GM12878 (cell line): ENCODE results near the gene ANO8. TPM values are rescaled to one million over a fixed set of nuclear protein-coding genes. Genes with fewer than 3 reads are reported as not detected.

Source experiments
- ATAC-seq: fragments of 200-7000 bp; cut with Tn5 transposase; 3 replicates; pipeline ENCODE4 v1.9.1; 2020; ENCODE audit warnings: mild to moderate bottlenecking, moderate library complexity
- BruUV-seq: library from RNA; stranded (reverse); fragments of 400-500 nt; replicated peaks from 2 replicates; lab custom pipeline; 2021; lab: Mats Ljungman, UMichigan
- CTCF ChIA-PET: fragments of 300-600 bp; sonication (Branson Sonifier 250); formaldehyde crosslinking; extraction: SDS; loops from one replicate; lab custom pipeline; 2021; ENCODE audit warnings: inconsistent platforms; lab: Yijun Ruan, JAX
- POLR2A ChIA-PET: fragments of 350-600 bp; formaldehyde crosslinking; extraction: SDS; loops from one replicate; lab custom pipeline; 2021; ENCODE audit warnings: inconsistent platforms; lab: Charles Lee
- RAD21 ChIA-PET: fragments of 300-600 bp; sonication (Branson Sonifier 250); formaldehyde crosslinking; loops from one replicate; lab custom pipeline; 2023; ENCODE audit warnings: antibody characterized with exemption; ENCODE audit not compliant: unreplicated experiment; lab: Charles Lee
- SMC1A ChIA-PET: fragments of 300-600 bp; sonication (Branson Sonifier 250); formaldehyde crosslinking; loops from one replicate; lab custom pipeline; 2023; ENCODE audit not compliant: unreplicated experiment, uncharacterized antibody; lab: Charles Lee
- DNase-seq: peaks from one replicate; pipeline ENCODE4 v3.0.0-alpha.2; 2011; ENCODE audit warnings: low read depth, low spot score
- FAIRE-seq: peaks from 3 replicates; lab custom pipeline; 2011; peaks lifted over from hg19 to GRCh38; lab: Jason Lieb, UNC
- H2AFZ ChIP-seq: 2 replicates; pipeline ENCODE4 v1.6.0; 2011; ENCODE audit warnings: low read depth, low read length, control low read depth; ENCODE audit not compliant: control insufficient read depth
- H3K27ac ChIP-seq: 2 replicates; pipeline ENCODE4 v1.5.1; 2011; ENCODE audit warnings: control low read depth; ENCODE audit not compliant: control insufficient read depth, insufficient read depth
- H3K27me3 ChIP-seq, 2 experiments: replicated peaks in 1 of 2; 2 replicates each; pipeline versions ENCODE4 v1.6.0 to v1.6.1; 2011; ENCODE audit warnings: low read length in 1 of 2; ENCODE audit not compliant: control insufficient read depth in 2 of 2, insufficient read depth in 2 of 2
- H3K36me3 ChIP-seq, 2 experiments: 2 replicates each; pipeline ENCODE4 v1.5.1; 2011; ENCODE audit warnings: low read length in 1 of 2; ENCODE audit not compliant: control insufficient read depth in 2 of 2, insufficient read depth in 2 of 2
- H3K4me1 ChIP-seq: 2 replicates; pipeline ENCODE4 v1.6.1; 2011; ENCODE audit warnings: mild to moderate bottlenecking, low read length, moderate library complexity, mixed read lengths; ENCODE audit not compliant: control insufficient read depth, insufficient read depth
- H3K4me2 ChIP-seq: 2 replicates; pipeline ENCODE4 v1.6.0; 2011; ENCODE audit warnings: control low read depth; ENCODE audit not compliant: control insufficient read depth, insufficient read depth
- H3K4me3 ChIP-seq: fragments of 200-600 bp; sonication (generic); 2 replicates; pipeline ENCODE4 v1.5.1; 2016
- H3K79me2 ChIP-seq: 2 replicates; pipeline ENCODE4 v1.6.0; 2011; ENCODE audit warnings: low read length; ENCODE audit not compliant: control insufficient read depth, insufficient read depth
- H3K9ac ChIP-seq: 2 replicates; pipeline ENCODE4 v1.8.0; 2011; ENCODE audit warnings: low read length, control low read depth, mixed read lengths; ENCODE audit not compliant: control insufficient read depth, insufficient read depth
- H3K9me3 ChIP-seq: replicated peaks from 3 replicates; pipeline ENCODE4 v1.5.1; 2011; ENCODE audit warnings: mild to moderate bottlenecking, low read length; ENCODE audit not compliant: control insufficient read depth, insufficient read depth
- H4K20me1 ChIP-seq: 2 replicates; pipeline ENCODE4 v1.6.0; 2011; ENCODE audit not compliant: control insufficient read depth, insufficient read depth
- ESRRA ChIP-seq: IDR thresholded peaks from 2 replicates; pipeline ENCODE4 v1.6.1; 2012; ENCODE audit warnings: mild to moderate bottlenecking, low read length, improper control_type of control experiment
- HDAC6 ChIP-seq: fragments of 200-600 bp; sonication (generic); IDR thresholded peaks from one replicate; pipeline ENCODE4 v1.8.0; 2017; ENCODE audit warnings: antibody characterized with exemption; ENCODE audit not compliant: unreplicated experiment
- NRF1 ChIP-seq: conservative IDR thresholded peaks from 2 replicates; pipeline ENCODE4 v1.6.1; 2011; ENCODE audit warnings: mild to moderate bottlenecking, low read depth, low read length, improper control_type of control experiment
- SMAD1 ChIP-seq: fragments of 450-650 bp; IDR thresholded peaks from 2 replicates; pipeline ENCODE4 v1.6.1; 2018; ENCODE audit warnings: mild to moderate bottlenecking, low read depth; ENCODE audit not compliant: partially characterized antibody
- STAT1 ChIP-seq: fragments of 450-650 bp; conservative IDR thresholded peaks from 2 replicates; pipeline ENCODE4 v1.6.1; 2014; ENCODE audit warnings: antibody characterized with exemption, mild to moderate bottlenecking
- WGBS: methylation state at CpG from one replicate; pipeline ENCODE4 v1.1.6; 2016; ENCODE audit warnings: low lambda C conversion rate; ENCODE audit not compliant: insufficient replicate concordance, insufficient coverage; ENCODE audit errors: missing lambda C conversion rate; 5-methylcytosine and 5-hydroxymethylcytosine counted together
- in situ Hi-C: fragments of 300-500 bp; cut with MboI; formaldehyde crosslinking; loops from 9 replicates; pipeline ENCODE4 v1.14.3; 2018; ENCODE audit warnings: mixed read lengths
- intact Hi-C: fragments of 100-400 bp; cut with micrococcal nuclease; formaldehyde crosslinking; loops from one replicate; pipeline ENCODE4 v1.14.2; 2022; ENCODE audit not compliant: unreplicated experiment
- polyA plus RNA-seq, 11 experiments: library from polyadenylated mRNA; depleted of rRNA in 4 of 11; unstranded in 6 of 11; stranded (reverse) in 5 of 11; fragments of >200 nt; fragmentation: Nextera tagmentation in 4 of 11; fragmentation: Illumina TruSeq in 1 of 11; extraction: Ambion mirVana in 4 of 11; extraction: Trizol in 1 of 11; gene quantifications; 1 replicate in 1 of 11; 2 replicates in 10 of 11; pipeline versions ENCODE4 v1.2.1 to v1.2.3, GENCODE V29; 2011 to 2016; ENCODE audit warnings: inconsistent platforms in 2 of 11, missing spikeins in 2 of 11, low read depth in 1 of 11
- total RNA-seq, 4 experiments: library from RNA; depleted of rRNA in 3 of 4; stranded (reverse); fragments of >200 nt in 3 of 4; fragmentation: Illumina TruSeq in 1 of 4; extraction: Trizol in 1 of 4; gene quantifications; 2 replicates each; pipeline versions ENCODE4 v1.2.1 to v1.2.3, GENCODE V29; 2013 to 2021

ANO8 gene
- total and polyA plus RNA-seq, 10 of the 15 experiments (the other 5 are each of a cell fraction or from before 2014, with no cell fraction given) = 0.04 to 6.7 (median 1.1) TPM

DNA sequence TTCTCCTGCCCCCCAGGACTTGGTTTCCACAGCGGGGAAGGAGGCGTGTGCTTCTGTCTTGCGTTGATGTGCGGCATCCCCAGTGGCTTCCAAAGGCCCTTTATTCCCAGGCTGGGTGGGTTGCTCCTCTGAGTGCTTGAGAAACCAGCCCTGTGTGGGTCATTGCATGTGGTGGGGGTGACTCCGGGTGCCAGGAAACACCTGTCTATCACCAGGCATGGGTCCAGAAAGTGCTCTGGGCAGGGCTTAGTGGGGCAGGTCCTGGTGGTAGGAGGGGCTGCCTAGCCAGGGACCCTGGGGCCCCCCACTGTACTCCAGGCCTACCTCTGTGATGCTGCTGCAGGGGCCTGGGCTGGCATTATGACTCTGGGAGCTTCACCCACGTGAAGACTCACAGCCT is 15.7 kb downstream of the ANO8 start (continued):
- TF ChIP-seq NRF1 = no peak

DNA sequence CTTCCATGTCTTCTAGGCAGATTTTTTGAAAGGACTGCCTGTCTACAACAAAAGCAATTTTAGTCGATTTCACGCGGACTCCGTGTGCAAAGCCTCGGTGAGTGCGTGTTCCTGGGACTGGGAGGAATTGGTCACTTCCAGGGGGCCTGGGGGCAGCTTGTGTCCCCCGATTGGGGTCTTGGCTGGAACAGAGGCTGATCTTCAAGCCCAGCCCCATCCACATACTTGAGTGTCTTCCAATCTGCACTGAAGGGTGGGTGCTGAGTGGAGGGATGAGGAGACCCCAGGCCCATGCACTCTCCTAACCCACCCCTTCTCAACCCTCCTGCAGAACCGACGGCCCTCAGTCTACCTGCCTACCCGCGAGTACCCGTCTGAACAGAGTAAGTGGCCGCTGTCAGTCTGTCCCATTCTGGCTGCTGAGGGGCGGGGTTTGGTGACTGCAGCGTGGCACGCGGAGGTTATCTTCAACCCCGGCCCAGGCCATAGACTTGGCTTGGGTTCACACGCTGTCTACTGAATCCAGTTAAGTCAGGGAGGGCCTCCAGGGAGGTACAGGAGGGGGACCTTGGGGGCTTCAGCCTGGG is 20.6 kb downstream of the ANO8 start:
- TF ChIP-seq ESRRA = no peak
- TF ChIP-seq SMAD1 = no peak
- no peak for TF ChIP-seq HDAC6
- no peak for TF ChIP-seq STAT1
- Histone ChIP-seq H3K4me2 (no peak overlapping the region), H4K20me1 (peaks cover 3% of the 10 kb centered on the region; the same call in 1 of the 2 replicates), H3K4me1 (peaks cover 15% of the 10 kb centered on the region), H3K9ac (no peak overlapping the region), H3K9me3 (no peaks in the 10 kb centered on the region), H3K36me3 (peaks cover 10 to 13% of the 10 kb centered on the region in 2 experiments; a peak in 3 of 4 replicates), H3K79me2 (peaks cover 28% of the 10 kb centered on the region), H2AFZ (no peak overlapping the region), H3K4me3 (no peak overlapping the region), H3K27ac (no peak overlapping the region), H3K27me3 (no peaks in the 10 kb centered on the region)
- intact Hi-C loops = no loop called here
- ChIA-PET POLR2A (no interaction called here), RAD21 (no interaction called here), CTCF (no interaction called here), SMC1A (no interaction called here)
- DNase-seq = no peak
- no peak for FAIRE-seq
- BruUV-seq = no TSS peak
- no peak for ATAC-seq
- in situ Hi-C loops = no loop called here
- WGBS = 98% methylated on average over 19 of the region's 19 CpGs
